GM18511 (cell line): Measurements from ENCODE around the gene TMEM269.

Experiments used
- ATAC-seq: cut with Tn5 transposase; IDR thresholded peaks from one replicate; pipeline ENCODE4 v1.9.1; 2021; ENCODE audit warnings: mild to moderate bottlenecking, moderate library complexity; ENCODE audit not compliant: unreplicated experiment

TMEM269 gene

GRCh38 chr1:42817976-42818375 is 33.2 kb downstream of the TMEM269 start:
- no peak for ATAC-seq

- ATAC-seq, result no peak
Observed at GRCh38 chr1:42820813-42821212, 36.0 kb downstream of the TMEM269 start.

- ATAC-seq, result no peak
Observed at GRCh38 chr1:42821690-42822089, 36.9 kb downstream of the TMEM269 start.

GRCh38 chr1:42822800-42823392 is 38.1 kb downstream of the TMEM269 start:
- no peak for ATAC-seq

GRCh38 chr1:42824481-42825035 is 39.8 kb downstream of the TMEM269 start:
- no peak for ATAC-seq

GRCh38 chr1:42825036-42825851 is 40.5 kb downstream of the TMEM269 start:
- no peak for ATAC-seq

GRCh38 chr1:42830631-42831030 is 45.8 kb downstream of the TMEM269 start:
- no peak for ATAC-seq

- ATAC-seq, result no peak
Observed at GRCh38 chr1:42831273-42831672, 46.5 kb downstream of the TMEM269 start.

- no peak for ATAC-seq
Observed at GRCh38 chr1:42832641-42833240, 48.0 kb downstream of the TMEM269 start.

- no peak for ATAC-seq
Observed at GRCh38 chr1:42833981-42834380, 49.2 kb downstream of the TMEM269 start.

- no peak for ATAC-seq
Observed at GRCh38 chr1:42834803-42835202, 50.0 kb downstream of the TMEM269 start.

GRCh38 chr1:42835422-42835821 is 50.6 kb downstream of the TMEM269 start:
- ATAC-seq, result no peak

- ATAC-seq, result no peak
Observed at GRCh38 chr1:42837709-42838108, 52.9 kb downstream of the TMEM269 start.

GRCh38 chr1:42838482-42839190 is 53.8 kb downstream of the TMEM269 start:
- no peak for ATAC-seq

GRCh38 chr1:42841010-42841409 is 56.2 kb downstream of the TMEM269 start:
- no peak for ATAC-seq

GRCh38 chr1:42841440-42842147 is 56.8 kb downstream of the TMEM269 start:
- ATAC-seq, result no peak

- ATAC-seq, result no peak
Observed at GRCh38 chr1:42844592-42845140, 59.9 kb downstream of the TMEM269 start.

- no peak for ATAC-seq
Observed at GRCh38 chr1:42845193-42845592, 60.4 kb downstream of the TMEM269 start.

GRCh38 chr1:42845866-42846256 is 61.1 kb downstream of the TMEM269 start:
- peak; percentile 28 for ATAC-seq
